ENCODE results near the gene RELN.
"Not testable (repeated sequence)": the region's sequence is repeated elsewhere in the genome, so short reads cannot be mapped to it uniquely, and the experiment has no call there.

Gene RELN

DNA sequence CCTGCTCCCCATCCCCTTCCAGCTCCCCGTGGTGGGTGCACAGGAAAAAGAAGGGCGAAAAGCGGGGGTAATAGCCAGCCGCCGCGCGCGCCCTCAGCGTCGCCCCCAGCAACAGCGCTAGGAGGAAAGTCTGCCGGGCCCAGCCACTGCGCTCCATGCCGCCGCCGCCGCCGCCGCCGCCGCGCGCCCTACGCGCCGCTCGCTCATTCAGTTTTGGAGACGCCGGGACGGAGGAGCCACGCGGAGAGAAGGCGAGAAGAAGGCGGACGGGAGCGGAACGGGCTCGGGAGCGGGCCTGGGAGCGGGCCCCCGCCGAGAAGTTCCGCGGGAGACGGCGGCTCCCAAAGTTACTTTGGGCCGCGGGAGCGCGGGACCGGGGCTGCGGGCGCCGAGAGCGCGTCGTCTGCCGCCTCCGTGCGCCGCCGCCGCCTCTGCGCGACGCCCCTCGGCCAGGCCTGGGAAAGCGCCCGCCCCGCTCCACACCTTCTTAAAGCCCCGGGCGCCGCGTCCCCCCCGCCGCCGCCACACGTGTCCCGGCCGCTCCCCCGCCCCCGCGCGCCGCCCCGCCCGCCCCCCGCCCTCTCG, at the start of gene RELN:
RELN (minus strand) TSS at position 459 of the 585 bp plus-strand sequence; CDS start at position 157, 302 bp downstream.
- DNase-seq: peak; percentile 7
- H3K4me3 ChIP-seq (ENCODE audit: low read depth, low read length): peak within 1 kb of the TSS; percentile 61
- H3K36me3 ChIP-seq (replicated peaks): no peaks in the 10 kb centered on the region
- no peaks in the 10 kb centered on the region for H3K27me3 ChIP-seq (replicated peaks)
- no peak within 1 kb of the TSS for H3K27ac ChIP-seq
- TF ChIP-seq CTCF (IDR thresholded peaks at IDR 0.05; ENCODE audit: low read depth, low read length, missing control alignments): no peak
- in situ Hi-C loops (cut with HindIII; ENCODE audit: low pct_ligation_motif_present, low sequenced_read_pairs): no loop called here

DNA sequence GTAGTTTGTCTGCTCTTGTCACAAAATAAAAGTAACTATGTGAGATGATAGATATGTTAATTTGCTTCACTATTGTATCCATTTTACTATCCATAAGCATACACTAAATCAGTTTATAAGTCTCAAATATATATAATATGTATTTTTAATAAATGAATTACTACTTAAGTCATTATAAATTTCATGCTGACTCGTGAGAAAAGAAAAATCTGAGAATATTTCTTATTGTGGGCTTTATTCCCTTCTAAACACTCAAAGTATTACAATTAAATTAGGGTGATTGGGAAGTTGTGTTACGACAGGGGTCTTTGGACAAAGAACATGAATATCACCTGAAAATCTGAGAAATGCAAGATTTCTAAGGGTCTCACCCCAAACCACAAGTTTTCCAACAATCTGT, 48.7 kb upstream of the RELN start:
- TF ChIP-seq CTCF (IDR thresholded peaks at IDR 0.05; ENCODE audit: low read depth, low read length, missing control alignments): no peak
- Histone ChIP-seq H3K27ac (no peak overlapping the region), H3K27me3 (replicated peaks) (no peaks in the 10 kb centered on the region), H3K4me3 (ENCODE audit: low read depth, low read length) (no peak overlapping the region), H3K36me3 (replicated peaks) (no peaks in the 10 kb centered on the region)
- no peak for DNase-seq
- in situ Hi-C loops (cut with HindIII; ENCODE audit: low pct_ligation_motif_present, low sequenced_read_pairs): no loop called here

DNA sequence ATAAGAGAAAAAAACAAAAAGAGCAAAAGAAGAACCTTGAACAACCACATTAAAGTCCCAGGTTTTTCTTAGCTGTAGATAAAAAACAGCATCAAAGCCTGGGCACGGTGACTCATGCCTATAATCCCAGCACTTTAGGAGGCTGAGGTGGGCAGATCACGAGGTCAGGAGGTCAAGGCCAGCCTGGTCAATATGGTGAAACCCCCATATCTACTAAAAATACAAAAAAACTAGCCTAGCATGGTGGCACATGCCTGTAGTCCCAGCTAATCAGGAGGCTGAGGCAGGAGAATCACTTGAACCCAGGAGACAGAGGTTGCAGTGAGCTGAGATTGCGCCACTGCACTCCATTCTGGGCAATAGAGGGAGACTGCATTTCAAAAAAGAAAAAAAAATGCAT, 47.4 kb upstream of the RELN start:
- H3K36me3 ChIP-seq (replicated peaks); H3K4me3 ChIP-seq (ENCODE audit: low read depth, low read length); H3K27me3 ChIP-seq (replicated peaks); in situ Hi-C loops (cut with HindIII; ENCODE audit: low pct_ligation_motif_present, low sequenced_read_pairs); DNase-seq; H3K27ac ChIP-seq: not testable (repeated sequence)

DNA sequence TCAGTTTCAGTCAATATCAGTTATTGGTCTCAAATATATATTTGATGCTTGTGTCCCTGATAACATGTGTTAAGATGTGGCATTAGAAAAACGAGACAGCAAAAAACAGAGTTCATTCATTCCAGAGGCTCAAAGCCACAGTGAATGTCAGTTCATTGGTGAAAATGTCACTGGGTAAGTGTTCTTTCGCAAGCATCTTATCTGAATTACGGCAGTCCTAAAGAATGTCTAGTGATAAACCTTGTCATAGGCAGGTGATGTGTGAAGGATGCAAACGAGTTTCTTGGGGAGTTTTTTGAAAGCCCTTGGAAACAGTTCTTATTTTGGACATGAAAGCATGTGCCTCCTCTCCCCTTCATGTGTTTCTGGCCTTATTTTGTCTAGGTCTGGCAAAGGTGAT, 45.9 kb upstream of the RELN start:
- in situ Hi-C loops (cut with HindIII; ENCODE audit: low pct_ligation_motif_present, low sequenced_read_pairs): no loop called here
- Histone ChIP-seq H3K36me3 (replicated peaks) (no peaks in the 10 kb centered on the region), H3K4me3 (ENCODE audit: low read depth, low read length) (no peak overlapping the region), H3K27ac (no peak overlapping the region), H3K27me3 (replicated peaks) (no peaks in the 10 kb centered on the region)
- no peak for TF ChIP-seq CTCF (IDR thresholded peaks at IDR 0.05; ENCODE audit: low read depth, low read length, missing control alignments)
- DNase-seq: no peak

DNA sequence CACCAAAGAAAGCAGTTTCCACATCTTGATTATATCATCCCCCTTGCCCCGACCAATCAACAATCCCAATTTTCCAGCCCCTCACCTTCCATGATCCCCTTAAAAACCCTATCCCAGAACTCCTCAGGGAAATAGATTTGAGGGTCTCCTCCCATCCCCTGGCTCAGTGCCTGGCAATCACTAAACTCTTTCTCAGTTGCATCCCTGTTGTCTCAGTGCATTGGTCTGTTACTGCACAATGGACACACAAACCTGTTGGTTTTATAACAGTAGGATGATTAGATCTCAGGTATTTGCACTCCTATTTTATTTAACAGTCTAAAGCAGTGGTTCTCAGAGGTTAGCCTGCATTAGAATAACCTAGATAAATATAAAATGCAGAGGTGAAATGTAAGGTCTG, 45.2 kb upstream of the RELN start:
- Histone ChIP-seq H3K36me3 (replicated peaks) (no peaks in the 10 kb centered on the region), H3K4me3 (ENCODE audit: low read depth, low read length) (no peak overlapping the region), H3K27me3 (replicated peaks) (no peaks in the 10 kb centered on the region), H3K27ac (no peak overlapping the region)
- DNase-seq: no peak
- in situ Hi-C loops (cut with HindIII; ENCODE audit: low pct_ligation_motif_present, low sequenced_read_pairs): no loop called here
- TF ChIP-seq CTCF (IDR thresholded peaks at IDR 0.05; ENCODE audit: low read depth, low read length, missing control alignments): no peak

- TF ChIP-seq CTCF (IDR thresholded peaks at IDR 0.05; ENCODE audit: low read depth, low read length, missing control alignments): no peak
- Histone ChIP-seq H3K27me3 (replicated peaks) (no peaks in the 10 kb centered on the region), H3K36me3 (replicated peaks) (no peaks in the 10 kb centered on the region), H3K27ac (no peak overlapping the region), H3K4me3 (ENCODE audit: low read depth, low read length) (no peak overlapping the region)
- in situ Hi-C loops (cut with HindIII; ENCODE audit: low pct_ligation_motif_present, low sequenced_read_pairs): no loop called here
- no peak for DNase-seq
Measured at GRCh38 chr7:104033837-104034236, 44.4 kb upstream of the RELN start.
